Colon (tissue), 2 donors: ENCODE data around the gene CTRB2.
"Not testable (repeated sequence)": the region's sequence is repeated elsewhere in the genome, so short reads cannot be mapped to it uniquely, and the experiment has no call there.

Source experiments
- FAIRE-seq: peaks from 2 replicates; lab custom pipeline; 2012; peaks lifted over from hg19 to GRCh38; lab: Jason Lieb, UNC
- donor health status: control.
- donor health status: control.

The CTRB2 gene

GRCh38 chr16:75227361-75228142 is 20.6 kb upstream of the CTRB2 start:
- FAIRE-seq: no peak

DNA sequence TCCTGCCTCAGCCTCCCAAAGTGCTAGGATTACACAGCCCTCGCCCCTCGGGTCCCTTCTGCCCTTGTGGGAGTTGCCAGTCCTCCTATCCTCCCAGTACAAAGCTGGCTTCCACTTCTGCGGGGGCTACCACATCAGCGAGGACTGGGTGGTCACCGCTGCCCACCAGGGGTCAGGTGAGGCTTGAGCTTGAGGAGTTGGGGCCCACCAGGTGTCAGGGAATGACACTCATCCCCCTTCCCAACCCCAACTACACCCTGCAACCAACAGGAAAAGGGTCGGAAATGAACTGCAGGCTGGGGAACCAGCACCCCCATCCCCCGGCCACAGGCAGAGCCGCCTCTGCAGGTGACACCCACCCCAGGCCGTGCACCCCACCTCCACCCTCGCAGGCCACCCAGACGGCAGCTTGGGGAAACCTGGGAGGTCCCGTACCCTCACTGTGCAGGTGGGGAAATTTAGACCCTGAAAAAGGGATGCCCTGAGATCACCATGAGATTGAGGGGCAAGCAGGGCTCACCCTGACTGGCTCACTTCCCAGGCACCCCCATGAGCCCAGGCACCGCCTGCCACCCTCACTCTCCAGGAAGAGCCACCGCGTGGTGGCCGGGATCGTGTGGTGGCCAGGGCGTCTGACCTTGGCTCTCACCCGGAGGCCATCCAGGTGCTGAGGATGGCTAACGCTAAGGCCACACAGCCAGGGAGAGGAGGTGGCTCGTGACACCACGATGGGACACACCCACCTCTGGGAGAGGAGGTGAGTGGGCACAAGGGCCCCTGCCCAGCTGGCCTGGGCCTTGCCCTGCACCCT is 19.8 kb upstream of the CTRB2 start:
- FAIRE-seq: no peak

DNA sequence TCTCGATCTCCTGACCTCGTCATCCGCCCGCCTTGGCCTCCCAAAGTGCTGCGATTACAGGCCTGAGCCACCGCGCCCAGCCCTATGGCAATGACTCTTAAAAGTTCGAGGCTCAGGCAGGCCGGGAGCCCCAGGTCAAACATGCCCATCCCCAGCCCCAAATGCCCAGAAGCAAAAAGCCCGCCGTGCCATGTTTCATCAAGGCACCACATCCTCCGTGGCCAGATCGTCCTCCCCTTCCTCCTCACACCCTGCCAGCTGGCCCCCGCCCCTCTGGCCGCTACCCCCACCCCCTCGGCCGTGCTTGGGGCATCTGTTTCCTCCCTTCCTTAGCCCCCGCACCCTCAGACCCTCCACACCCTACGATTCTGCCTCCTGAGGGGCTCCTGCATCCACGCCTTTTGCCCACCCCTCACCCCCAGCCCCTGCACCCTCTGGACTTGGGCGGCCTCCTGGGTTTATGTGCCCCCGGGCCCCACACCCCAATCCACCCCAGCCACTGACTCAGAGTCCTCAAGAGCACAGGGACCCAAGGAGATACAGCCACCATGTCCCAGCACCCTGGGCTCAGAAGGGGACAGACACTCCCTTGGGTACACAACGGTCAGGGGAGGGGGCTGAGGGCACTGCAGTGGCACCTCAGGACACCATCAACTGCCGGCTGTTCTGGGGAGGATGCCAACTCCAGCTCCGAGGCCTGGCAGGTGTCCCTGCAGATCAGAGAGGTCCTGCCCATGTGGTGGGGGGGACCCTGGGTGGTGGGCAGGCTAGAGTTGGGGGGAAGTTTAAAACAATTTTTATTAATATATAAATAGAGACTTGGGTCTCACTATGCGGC is 18.9 kb upstream of the CTRB2 start:
- FAIRE-seq: no peak

DNA sequence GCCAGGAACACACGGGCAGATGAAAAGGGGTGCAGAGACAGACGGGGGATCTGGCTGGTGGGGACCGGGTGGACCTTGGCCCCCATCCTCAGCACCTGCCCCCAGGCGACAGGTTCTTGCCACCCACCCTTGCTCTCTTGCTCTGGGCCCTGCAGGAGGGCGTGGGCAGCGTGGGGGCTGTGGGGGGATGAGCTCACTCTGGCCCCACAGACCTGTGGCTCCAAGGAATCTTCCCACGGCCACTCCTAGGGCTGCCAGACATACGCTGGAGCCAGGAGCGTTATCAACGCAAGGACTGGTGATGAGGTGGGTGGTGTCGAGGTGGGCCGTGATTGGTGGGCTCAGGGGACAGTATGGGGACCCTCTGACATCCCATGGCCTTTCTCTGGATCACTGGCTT is 18.1 kb upstream of the CTRB2 start:
- no peak for FAIRE-seq

DNA sequence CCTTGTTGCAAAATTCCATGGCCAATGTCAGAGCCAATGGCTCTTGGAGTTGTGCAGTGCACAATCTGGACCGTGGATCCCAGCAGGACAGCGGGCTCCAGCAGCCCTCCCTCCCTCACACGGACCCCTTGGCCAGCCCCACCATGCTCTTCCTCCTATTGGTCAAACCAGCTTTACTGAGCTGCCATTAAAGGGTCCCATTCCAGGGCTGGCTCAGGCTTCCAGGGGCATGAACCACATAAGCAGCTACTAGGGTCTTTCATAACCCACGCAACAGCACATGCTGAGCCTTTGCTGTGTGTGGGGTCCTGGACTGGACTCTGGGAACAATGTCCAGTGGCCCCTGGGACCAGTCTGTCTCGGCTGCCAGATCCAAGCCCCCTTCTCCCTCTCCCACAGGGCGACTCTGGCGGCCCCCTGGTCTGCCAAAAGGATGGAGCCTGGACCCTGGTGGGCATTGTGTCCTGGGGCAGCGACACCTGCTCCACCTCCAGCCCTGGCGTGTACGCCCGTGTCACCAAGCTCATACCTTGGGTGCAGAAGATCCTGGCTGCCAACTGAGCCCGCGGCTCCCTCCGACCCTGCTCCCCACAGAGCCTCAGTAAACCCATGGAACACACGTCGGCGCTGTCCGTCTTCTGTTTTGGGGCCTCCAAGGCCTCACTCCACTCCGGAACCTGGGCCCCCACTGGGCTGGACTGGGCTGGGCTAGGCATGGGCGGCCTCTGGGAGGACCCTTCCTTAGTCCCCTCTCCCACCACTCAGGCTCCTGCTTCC is 17.5 kb upstream of the CTRB2 start:
- FAIRE-seq: no peak

GRCh38 chr16:75223129-75223528 is 16.2 kb upstream of the CTRB2 start:
- not testable (repeated sequence) for FAIRE-seq

GRCh38 chr16:75222271-75222783 is 15.4 kb upstream of the CTRB2 start:
- FAIRE-seq: no peak

DNA sequence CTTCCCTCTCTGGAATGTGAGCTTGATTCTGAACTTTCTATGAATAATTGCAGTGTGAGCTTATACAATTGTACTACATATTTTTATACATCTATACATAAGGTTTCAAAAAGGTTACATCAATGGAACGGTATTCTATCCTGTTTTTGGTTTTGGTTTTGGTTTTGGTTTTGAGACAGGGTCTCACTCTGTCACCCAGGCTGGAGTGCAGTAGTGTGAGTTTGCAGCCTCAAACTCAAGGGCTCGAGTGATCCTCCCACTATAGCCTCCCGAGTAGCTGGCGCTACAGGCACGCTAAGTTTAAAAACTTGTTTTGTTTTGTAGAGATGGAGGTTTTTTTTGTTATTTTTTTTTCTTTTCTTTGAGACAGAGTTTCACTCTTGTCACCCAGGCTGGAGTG is 12.9 kb upstream of the CTRB2 start:
- FAIRE-seq: no peak

DNA sequence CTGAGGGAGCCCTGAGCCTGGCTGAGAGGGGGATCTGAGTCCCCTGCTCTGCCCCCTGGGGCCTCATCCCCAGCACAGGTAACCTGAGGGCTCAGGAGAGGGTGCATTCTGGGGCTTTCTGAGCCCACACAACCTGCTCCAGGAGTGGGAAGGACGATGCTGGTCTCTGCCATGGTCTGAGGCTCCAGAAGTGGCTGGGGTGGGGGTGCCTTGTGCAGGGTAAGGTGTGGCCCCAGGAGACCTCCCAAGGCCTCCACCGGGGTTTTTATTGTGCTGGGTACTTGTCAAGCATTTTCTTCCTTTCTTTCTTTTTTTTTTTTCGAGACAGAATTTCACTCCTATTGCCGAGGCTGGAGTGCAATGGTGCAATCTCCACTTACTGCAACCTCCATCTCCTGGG is 12.1 kb upstream of the CTRB2 start:
- no peak for FAIRE-seq

GRCh38 chr16:75218256-75219076 is 11.5 kb upstream of the CTRB2 start, which contains the start of gene CTRB1:
CTRB1 (plus strand) TSS chr16:75218988; CDS start chr16:75219008, 20 bp downstream.
- no peak for FAIRE-seq

GRCh38 chr16:75217389-75217851 is 10.5 kb upstream of the CTRB2 start:
- no peak for FAIRE-seq

DNA sequence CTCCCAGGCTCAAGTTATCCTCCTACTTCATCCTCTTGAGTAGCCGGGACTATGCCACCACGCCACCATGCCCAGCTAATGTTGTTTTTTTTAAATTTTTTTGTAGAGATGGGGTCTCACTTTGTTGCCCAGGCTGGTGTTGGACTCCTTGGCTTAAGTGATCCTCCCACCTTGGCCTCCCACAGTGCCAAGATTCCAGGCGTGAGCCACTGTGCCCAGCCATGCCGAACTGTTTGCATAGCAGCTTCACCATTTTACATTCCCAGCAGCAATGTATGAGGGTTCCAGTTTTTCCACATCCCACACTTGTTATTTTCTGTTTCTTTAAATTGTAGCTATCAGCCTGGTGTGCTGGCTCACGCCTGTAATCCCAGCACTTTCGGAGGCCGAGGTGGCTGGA is 9.6 kb upstream of the CTRB2 start:
- FAIRE-seq: no peak

GRCh38 chr16:75216127-75216526 is 9.2 kb upstream of the CTRB2 start:
- FAIRE-seq: no peak

DNA sequence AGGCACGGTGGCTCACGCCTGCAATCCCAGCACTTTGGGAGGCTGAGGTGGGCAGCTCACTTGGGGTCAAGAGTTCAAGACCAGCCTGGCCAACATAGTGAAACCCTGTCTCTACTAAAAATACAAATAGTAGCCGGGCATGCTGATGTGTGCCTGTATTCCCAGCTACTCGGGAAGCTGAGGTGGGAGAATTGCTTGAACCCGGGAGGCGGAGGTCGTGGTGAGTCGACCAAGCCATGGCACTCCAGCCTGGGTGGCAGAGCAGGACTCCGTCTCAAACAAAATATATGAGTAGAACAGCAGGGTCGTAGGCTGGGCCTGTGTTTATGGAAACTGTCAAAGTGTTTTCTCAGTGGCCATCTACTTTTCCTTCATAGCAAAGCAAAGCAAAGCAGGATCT is 4.3 kb upstream of the CTRB2 start:
- not testable (repeated sequence) for FAIRE-seq

GRCh38 chr16:75209944-75210343 is 3.0 kb upstream of the CTRB2 start:
- no peak for FAIRE-seq

DNA sequence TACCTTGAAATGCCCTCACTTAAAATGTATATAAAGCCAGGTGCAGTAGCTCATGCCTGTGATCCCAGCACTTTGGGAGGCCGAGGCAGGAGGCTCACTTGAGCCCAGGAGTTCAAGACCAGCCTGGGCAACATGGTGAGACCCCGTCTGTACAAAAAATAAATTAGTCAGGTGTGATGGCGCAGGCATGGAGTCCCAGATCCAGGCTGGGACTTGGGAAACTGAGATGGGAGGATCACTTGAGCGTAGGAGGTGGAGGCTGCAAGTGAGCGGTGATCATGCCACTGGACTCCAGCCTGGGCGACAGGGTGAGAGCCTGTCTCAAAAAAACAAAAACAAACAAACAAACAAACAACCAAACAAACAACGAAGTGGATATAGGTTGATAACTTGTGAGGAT is 2.6 kb upstream of the CTRB2 start:
- FAIRE-seq: not testable (repeated sequence)

DNA sequence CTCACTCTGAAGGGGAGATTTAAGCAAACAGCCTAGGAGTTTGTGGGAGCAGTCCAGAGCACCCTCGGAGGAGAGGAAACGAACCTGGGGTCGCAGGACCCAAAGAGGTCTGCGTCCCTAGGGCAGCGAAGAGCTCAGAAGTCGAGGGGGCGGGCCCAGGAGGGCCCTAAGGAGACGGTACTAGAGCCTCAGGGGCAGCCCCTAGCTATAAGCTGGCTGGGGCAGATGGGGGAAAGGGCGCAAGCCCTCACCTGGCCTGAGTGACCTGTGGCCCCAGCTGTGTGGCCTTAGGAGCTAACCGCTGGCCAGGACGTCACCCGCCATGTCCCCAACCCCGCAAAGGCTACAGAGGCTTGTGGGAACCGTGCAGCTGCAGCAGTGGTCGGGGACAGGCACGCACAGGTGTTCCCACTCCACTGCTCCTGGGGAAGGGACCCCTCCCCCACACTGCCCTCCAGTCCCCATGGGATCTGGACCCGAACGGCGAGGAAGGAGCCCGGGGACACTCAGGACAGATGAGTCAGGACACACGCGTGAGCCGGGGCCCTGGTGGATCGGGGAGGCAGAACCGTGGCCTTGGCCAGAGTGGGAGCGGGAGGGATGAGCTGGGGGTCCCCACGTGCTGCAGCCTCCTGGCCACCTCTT is 2.0 kb upstream of the CTRB2 start:
- FAIRE-seq: no peak

- FAIRE-seq: no peak
Measured at GRCh38 chr16:75208242-75208825, 1.4 kb upstream of the CTRB2 start.

DNA sequence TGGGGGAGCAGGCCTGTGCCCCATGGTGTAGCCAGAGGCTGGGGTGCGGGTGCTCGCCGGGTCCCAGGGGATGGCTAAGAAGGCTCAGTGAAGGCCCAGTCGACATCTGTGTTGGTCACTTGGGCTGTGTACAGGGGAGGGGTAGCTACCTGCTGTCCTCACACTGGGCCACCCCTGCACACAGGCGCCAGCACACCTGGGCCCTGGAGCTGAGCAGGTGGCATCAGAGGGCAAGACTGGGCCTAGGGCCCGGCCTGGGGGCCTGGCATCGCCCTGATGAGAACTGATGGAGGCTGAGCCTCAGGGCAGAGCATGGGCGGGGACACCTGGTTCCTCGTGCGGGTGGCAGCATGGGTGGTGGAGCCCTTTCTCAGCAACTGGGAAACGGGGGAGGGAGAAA is 870 bp upstream of the CTRB2 start:
- FAIRE-seq: no peak
